Measurements from ENCODE around the gene C11orf58.

C11orf58 gene

DNA sequence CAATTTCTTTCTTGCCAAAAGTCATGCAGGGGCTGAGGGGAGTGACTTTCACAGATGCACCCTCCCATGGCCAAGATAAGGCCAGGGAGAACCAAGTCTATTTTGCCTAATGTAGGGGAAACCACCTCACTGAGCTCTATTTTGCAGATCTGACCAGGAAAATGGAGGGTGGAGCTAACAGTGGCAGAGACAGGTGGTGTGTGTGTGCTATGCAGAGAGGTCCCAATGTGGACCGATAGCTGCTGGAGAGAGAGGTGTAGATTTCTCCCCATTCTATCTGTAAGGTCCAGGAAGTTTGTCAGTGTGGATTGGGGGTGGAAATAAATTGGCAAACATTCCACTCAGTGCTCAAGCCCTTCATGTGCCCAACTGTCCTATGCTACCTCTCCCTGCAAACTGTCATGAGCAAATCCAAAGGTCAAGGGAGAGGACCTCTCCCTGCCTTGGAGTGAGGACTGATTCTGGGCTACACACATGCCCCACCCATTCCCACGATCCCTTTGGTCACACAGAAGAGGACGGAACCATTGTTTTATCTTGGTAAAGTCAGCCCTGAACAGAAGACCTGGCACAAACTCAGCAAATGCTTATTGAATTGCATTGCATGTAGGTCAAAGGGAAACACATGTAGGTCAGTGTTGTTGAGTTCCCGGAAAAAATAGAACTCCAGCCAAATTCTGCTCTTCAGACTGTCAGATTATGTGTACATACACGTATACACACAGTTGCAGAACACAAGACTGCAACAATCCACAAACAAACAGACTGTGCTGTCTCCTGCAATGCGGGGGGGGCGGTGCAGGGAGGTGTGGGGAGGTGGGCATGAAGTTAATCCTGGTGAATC lies 65.9 kb downstream of the C11orf58 start:
- DNase-seq (ENCODE audit: low spot score): no peak

- DNase-seq (ENCODE audit: low spot score): no peak
Observed at GRCh38 chr11:16805938-16806337, 67.5 kb downstream of the C11orf58 start.

GRCh38 chr11:16806791-16807190 lies 68.3 kb downstream of the C11orf58 start:
- DNase-seq (ENCODE audit: low spot score): peak; percentile 67

- peak; percentile 55 for DNase-seq (ENCODE audit: low spot score)
Observed at GRCh38 chr11:16807306-16807705, 68.9 kb downstream of the C11orf58 start.

Measured in Ammon's horn (tissue), 1 donor.